ENCODE results near the gene TCAIM. TPM values are rescaled to one million over a fixed set of nuclear protein-coding genes. Genes with fewer than 3 reads are reported as not detected.
A peak's percentile ranks its signal among the peaks of the same experiment; 100 is the strongest.
"Not testable (repeated sequence)": the region's sequence is repeated elsewhere in the genome, so short reads cannot be mapped to it uniquely, and the experiment has no call there.

The TCAIM gene
- polyA plus RNA-seq, 3 donors from 2014 or later: 9.9 to 18.1 (median 16.3) TPM

- peak overlapping the region in 2 of 6 donors; percentile 55 to 69 for H3K27ac Mint-ChIP-seq
- H3K36me3 Mint-ChIP-seq: peaks cover 0 to 3% (median 0%) of the 10 kb centered on the region in 3 donors
- no peak overlapping the region for H3K4me3 Mint-ChIP-seq
- no peak for DNase-seq
- peaks cover 8 to 15% of the 10 kb centered on the region in 2 donors for H3K4me1 Mint-ChIP-seq
- H3K9me3 Mint-ChIP-seq: no peaks in the 10 kb centered on the region
- peaks cover 0 to 2% (median 0%) of the 10 kb centered on the region in 3 donors for H3K27me3 Mint-ChIP-seq (ENCODE audit: low read depth in 3 of 3)
Measured at GRCh38 chr3:44411031-44411645, 72.6 kb downstream of the TCAIM start.

DNA sequence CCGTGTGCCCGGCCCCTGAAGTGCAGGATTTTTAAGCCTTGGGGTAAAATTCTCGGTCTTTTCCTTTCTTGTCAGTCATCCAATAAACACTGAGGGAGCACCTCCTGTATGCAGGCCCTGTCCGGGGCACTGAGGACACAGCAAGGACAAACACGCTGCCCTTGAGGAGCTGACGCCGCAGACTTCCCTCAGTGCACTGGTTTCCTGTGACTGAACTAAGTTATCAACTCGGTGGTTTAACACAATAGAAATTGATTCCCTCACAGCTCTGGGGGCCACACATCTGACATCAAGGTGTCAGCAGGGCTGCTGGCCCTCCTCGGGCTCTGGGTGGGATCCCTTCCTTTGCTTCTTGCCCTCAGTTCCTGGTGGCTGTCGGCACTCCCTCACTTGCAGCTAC is 73.8 kb downstream of the TCAIM start:
- Mint-ChIP-seq H3K27me3 (ENCODE audit: low read depth in 3 of 3) (peaks cover 0 to 2% (median 0%) of the 10 kb centered on the region in 3 donors), H3K36me3 (peaks cover 0 to 3% (median 0%) of the 10 kb centered on the region in 3 donors), H3K4me1 (peaks cover 8 to 15% of the 10 kb centered on the region in 2 donors), H3K9me3 (no peaks in the 10 kb centered on the region), H3K27ac (peak overlapping the region in 5 of 6 donors; percentile 44 to 83 (median 73)), H3K4me3 (peak overlapping the region in 3 of 5 donors; percentile 54 to 59 (median 58))
- DNase-seq: peak; percentile 34 to 41 (median 36)

DNA sequence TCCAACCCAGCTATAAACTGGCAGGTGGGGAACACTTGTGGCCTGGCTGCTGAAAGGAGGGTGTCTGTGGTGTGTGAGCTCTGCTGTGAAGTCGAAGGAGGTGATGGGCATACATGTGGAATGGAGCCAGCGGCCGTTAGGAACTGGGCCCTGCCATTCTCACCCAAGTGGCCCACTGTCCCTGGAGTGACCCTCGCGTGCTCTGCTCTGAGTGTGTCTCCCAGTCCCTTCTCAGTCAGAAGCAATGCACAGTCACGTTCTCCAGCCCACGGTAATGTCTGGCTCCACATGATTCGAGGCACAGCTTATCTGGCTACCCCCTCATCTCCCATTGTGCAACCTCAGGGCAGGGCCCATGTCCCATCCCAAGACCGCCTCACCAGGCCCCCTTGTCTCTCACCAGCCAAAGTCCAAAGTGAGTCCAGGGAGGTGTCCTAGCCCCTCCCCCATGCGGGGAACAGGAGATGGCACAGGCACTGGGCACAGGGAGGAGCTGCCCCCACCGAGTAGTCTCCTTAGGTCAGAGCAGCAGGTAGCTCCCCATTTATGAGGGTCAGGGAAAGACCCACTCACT is 76.0 kb downstream of the TCAIM start:
- H3K27me3 Mint-ChIP-seq (ENCODE audit: low read depth in 3 of 3): peaks cover 0 to 2% (median 0%) of the 10 kb centered on the region in 3 donors
- DNase-seq: no peak
- H3K27ac Mint-ChIP-seq: peak overlapping the region in 3 of 6 donors; percentile 22 to 38 (median 36)
- peaks cover 8 to 15% of the 10 kb centered on the region in 2 donors for H3K4me1 Mint-ChIP-seq
- H3K36me3 Mint-ChIP-seq: no peaks in the 10 kb centered on the region
- H3K4me3 Mint-ChIP-seq: no peak overlapping the region
- H3K9me3 Mint-ChIP-seq: no peaks in the 10 kb centered on the region

DNA sequence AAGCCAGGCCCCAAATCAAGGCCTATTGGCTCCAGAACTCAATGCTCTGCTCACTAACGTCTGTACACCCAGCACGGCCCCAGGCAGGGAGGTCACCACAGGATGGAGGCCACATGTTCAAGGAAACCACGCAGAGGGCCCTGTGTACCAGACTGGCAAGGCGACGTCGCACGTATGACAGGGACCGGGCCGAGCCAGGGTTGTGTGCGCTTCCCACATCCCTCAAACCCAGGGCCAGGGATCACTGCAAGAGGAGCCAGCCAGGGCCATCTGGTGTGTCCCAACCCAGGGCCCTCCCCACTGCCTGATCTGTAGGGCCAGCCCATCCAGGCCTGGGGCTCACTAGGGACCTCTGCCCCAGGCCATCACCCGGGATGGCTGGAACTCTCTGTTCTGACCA is 76.9 kb downstream of the TCAIM start:
- H3K27me3 Mint-ChIP-seq (ENCODE audit: low read depth in 3 of 3): peaks cover 0 to 2% (median 0%) of the 10 kb centered on the region in 3 donors
- no peak overlapping the region for H3K27ac Mint-ChIP-seq
- H3K36me3 Mint-ChIP-seq: no peaks in the 10 kb centered on the region
- H3K9me3 Mint-ChIP-seq: no peaks in the 10 kb centered on the region
- H3K4me3 Mint-ChIP-seq: no peak overlapping the region
- peaks cover 8 to 15% of the 10 kb centered on the region in 2 donors for H3K4me1 Mint-ChIP-seq
- DNase-seq: no peak

GRCh38 chr3:44416031-44417030 is 77.8 kb downstream of the TCAIM start:
- no peaks in the 10 kb centered on the region for H3K9me3 Mint-ChIP-seq
- peaks cover 8 to 15% of the 10 kb centered on the region in 2 donors for H3K4me1 Mint-ChIP-seq
- H3K27ac Mint-ChIP-seq: no peak overlapping the region
- no peak overlapping the region for H3K4me3 Mint-ChIP-seq
- no peak for DNase-seq
- no peaks in the 10 kb centered on the region for H3K36me3 Mint-ChIP-seq
- H3K27me3 Mint-ChIP-seq (ENCODE audit: low read depth in 3 of 3): peaks cover 0 to 2% (median 0%) of the 10 kb centered on the region in 3 donors

DNA sequence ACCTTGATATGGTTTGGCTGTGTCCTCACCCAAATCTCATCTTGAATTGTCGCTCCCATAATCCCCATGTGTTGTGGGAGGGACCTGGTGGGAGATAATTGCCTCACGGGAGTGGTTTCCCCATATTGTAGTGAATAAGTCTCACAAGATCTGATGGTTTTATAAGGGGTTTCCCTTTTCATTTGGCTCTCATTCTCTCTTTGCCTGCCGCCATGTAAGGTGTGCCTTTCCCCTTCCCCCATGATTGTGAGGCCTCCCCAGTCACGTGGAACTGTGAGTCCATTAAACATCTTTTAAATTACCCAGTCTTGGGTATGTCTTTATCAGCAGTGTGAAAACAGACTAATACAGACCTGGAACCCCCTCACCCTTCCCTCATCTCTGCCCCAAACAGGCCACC is 79.6 kb downstream of the TCAIM start:
- not testable (repeated sequence) for H3K27ac Mint-ChIP-seq; H3K27me3 Mint-ChIP-seq (ENCODE audit: low read depth in 3 of 3); DNase-seq; H3K36me3 Mint-ChIP-seq; H3K9me3 Mint-ChIP-seq; H3K4me3 Mint-ChIP-seq; H3K4me1 Mint-ChIP-seq

- peak overlapping the region in 1 of 6 donors; percentile 56 for H3K27ac Mint-ChIP-seq
- H3K4me1 Mint-ChIP-seq: peaks cover 0 to 3% of the 10 kb centered on the region in 2 donors
- H3K27me3 Mint-ChIP-seq (ENCODE audit: low read depth in 3 of 3): peaks cover 0 to 1% (median 0%) of the 10 kb centered on the region in 3 donors
- no peak for DNase-seq
- no peak overlapping the region for H3K4me3 Mint-ChIP-seq
- H3K36me3 Mint-ChIP-seq: no peaks in the 10 kb centered on the region
- no peaks in the 10 kb centered on the region for H3K9me3 Mint-ChIP-seq
Measured at GRCh38 chr3:44418549-44418948, 80.0 kb downstream of the TCAIM start.

GRCh38 chr3:44419116-44419922 is 80.8 kb downstream of the TCAIM start:
- peaks cover 0 to 2% (median 0%) of the 10 kb centered on the region in 3 donors for H3K27me3 Mint-ChIP-seq (ENCODE audit: low read depth in 3 of 3)
- H3K27ac Mint-ChIP-seq: peak overlapping the region in 1 of 6 donors; percentile 40
- no peak for DNase-seq
- H3K4me3 Mint-ChIP-seq: no peak overlapping the region
- no peaks in the 10 kb centered on the region for H3K36me3 Mint-ChIP-seq
- peaks cover 0 to under 1% of the 10 kb centered on the region in 2 donors for H3K4me1 Mint-ChIP-seq
- H3K9me3 Mint-ChIP-seq: no peaks in the 10 kb centered on the region

DNA sequence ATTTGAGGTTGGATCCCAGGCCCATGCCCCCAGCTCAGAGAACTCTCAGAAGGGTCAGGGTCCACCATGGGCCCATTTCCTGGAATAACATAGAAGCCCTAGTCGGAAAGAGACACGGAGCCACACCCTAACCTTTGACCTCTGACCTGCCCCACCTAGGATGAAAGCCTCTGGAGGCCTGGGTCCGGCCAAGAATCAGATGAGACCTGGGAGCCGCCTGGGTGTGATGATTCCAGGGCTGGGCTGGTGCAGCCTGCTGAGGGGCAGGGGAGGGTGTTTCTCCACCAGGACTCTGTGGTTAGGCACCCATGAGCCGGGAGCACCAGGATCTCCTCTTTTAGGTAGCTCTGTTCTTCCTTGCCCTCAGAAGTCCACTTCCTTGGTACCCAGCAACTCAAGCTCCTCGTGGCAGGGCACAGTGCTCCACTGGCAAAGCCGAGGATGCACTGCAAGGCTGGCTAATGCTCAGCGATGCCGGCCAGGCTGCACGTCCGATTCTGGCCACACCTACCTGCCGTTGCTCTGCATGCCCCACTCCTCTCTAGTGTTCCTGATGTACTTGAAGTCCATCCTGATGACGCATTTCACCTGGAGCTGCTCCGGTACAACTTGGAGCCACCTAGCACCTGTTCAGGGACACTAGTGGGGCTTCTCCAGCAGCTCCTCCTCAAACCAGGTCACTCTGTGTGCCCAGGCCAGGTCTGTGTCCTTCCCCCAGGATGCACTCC is 81.5 kb downstream of the TCAIM start:
- H3K27ac Mint-ChIP-seq: peak overlapping the region in 1 of 6 donors; percentile 40
- no peak overlapping the region for H3K4me3 Mint-ChIP-seq
- H3K27me3 Mint-ChIP-seq (ENCODE audit: low read depth in 3 of 3): peaks cover 0 to 3% (median 2%) of the 10 kb centered on the region in 3 donors
- H3K9me3 Mint-ChIP-seq: no peaks in the 10 kb centered on the region
- H3K4me1 Mint-ChIP-seq: no peaks in the 10 kb centered on the region
- no peak for DNase-seq
- H3K36me3 Mint-ChIP-seq: no peaks in the 10 kb centered on the region

GRCh38 chr3:44420676-44421075 is 82.1 kb downstream of the TCAIM start:
- H3K9me3 Mint-ChIP-seq: no peaks in the 10 kb centered on the region
- H3K36me3 Mint-ChIP-seq: no peaks in the 10 kb centered on the region
- no peak overlapping the region for H3K27ac Mint-ChIP-seq
- no peak for DNase-seq
- no peaks in the 10 kb centered on the region for H3K4me1 Mint-ChIP-seq
- peaks cover 0 to 3% (median 2%) of the 10 kb centered on the region in 3 donors for H3K27me3 Mint-ChIP-seq (ENCODE audit: low read depth in 3 of 3)
- no peak overlapping the region for H3K4me3 Mint-ChIP-seq

DNA sequence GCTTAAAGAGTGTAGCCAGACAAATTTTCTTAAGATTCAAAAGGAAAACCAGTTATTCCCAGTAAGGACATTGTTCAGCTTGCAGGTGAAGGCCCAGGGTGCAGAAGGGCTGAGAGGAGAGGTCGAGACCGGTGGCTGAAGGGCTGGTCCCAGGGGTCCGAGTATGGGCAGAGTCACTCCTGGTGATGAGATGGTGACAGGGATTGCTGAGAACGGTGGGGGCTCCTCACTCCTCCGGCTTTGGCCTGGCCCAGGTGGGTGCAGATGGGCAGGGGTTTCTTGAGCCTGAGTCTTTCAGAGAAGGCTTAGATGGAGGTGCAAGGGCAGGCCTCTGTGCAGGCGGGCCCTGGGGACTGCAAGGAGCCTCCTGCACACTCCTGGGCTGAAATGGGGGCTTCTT is 82.7 kb downstream of the TCAIM start:
- peaks cover 0 to 3% (median 2%) of the 10 kb centered on the region in 3 donors for H3K27me3 Mint-ChIP-seq (ENCODE audit: low read depth in 3 of 3)
- no peaks in the 10 kb centered on the region for H3K36me3 Mint-ChIP-seq
- no peak overlapping the region for H3K27ac Mint-ChIP-seq
- H3K4me1 Mint-ChIP-seq: no peaks in the 10 kb centered on the region
- H3K4me3 Mint-ChIP-seq: no peak overlapping the region
- no peaks in the 10 kb centered on the region for H3K9me3 Mint-ChIP-seq
- DNase-seq: no peak

GRCh38 chr3:44424758-44425157 is 86.2 kb downstream of the TCAIM start:
- no peak overlapping the region for H3K27ac Mint-ChIP-seq
- no peak overlapping the region for H3K4me3 Mint-ChIP-seq
- H3K4me1 Mint-ChIP-seq: no peaks in the 10 kb centered on the region
- H3K9me3 Mint-ChIP-seq: no peaks in the 10 kb centered on the region
- peaks cover 0 to 4% (median 2%) of the 10 kb centered on the region in 3 donors for H3K27me3 Mint-ChIP-seq (ENCODE audit: low read depth in 3 of 3)
- no peak for DNase-seq
- no peaks in the 10 kb centered on the region for H3K36me3 Mint-ChIP-seq

GRCh38 chr3:44427683-44428082 is 89.1 kb downstream of the TCAIM start:
- no peak for DNase-seq
- Mint-ChIP-seq H3K9me3 (no peaks in the 10 kb centered on the region), H3K4me3 (no peak overlapping the region), H3K27me3 (ENCODE audit: low read depth in 3 of 3) (peaks cover 0 to 4% (median 2%) of the 10 kb centered on the region in 3 donors), H3K36me3 (no peaks in the 10 kb centered on the region), H3K4me1 (no peaks in the 10 kb centered on the region), H3K27ac (no peak overlapping the region)
